IPS-11a (cell line): ENCODE data around the gene VDAC1.
"Not testable (repeated sequence)": the region's sequence is repeated elsewhere in the genome, so short reads cannot be mapped to it uniquely, and the experiment has no call there.

Source experiments
- H3K4me3 ChIP-seq: one replicate; pipeline ENCODE4 v1.5.1; 2013; ENCODE audit warnings: low read depth, low read length, control low read depth

VDAC1 gene

GRCh38 chr5:133942614-133943474 lies 61.9 kb downstream of the VDAC1 start:
- no peak overlapping the region for H3K4me3 ChIP-seq

GRCh38 chr5:133941456-133942196 lies 63.1 kb downstream of the VDAC1 start:
- no peak overlapping the region for H3K4me3 ChIP-seq

DNA sequence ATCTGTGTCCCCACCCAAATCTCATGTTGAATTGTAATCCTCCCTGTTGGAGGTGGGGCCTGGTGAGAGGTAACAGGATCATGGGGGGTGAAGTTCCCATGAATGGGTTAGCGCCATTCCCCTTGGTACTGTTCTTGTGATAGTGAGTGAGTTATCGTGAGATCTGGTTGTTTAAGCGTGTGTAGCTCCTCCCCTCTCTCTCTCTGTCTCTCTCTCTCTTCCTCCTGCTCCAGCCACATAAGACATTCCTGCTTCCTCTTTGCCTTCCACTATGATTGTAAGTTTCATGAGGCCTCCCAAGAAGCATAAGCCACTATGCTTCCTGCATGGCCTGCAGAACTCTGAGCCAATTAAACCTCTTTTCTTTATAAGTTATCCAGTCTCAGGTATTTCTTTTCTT lies 65.1 kb downstream of the VDAC1 start:
- H3K4me3 ChIP-seq: no peak overlapping the region

GRCh38 chr5:133938929-133939328 lies 65.8 kb downstream of the VDAC1 start:
- no peak overlapping the region for H3K4me3 ChIP-seq

GRCh38 chr5:133938039-133938821 lies 66.5 kb downstream of the VDAC1 start:
- H3K4me3 ChIP-seq: no peak overlapping the region

DNA sequence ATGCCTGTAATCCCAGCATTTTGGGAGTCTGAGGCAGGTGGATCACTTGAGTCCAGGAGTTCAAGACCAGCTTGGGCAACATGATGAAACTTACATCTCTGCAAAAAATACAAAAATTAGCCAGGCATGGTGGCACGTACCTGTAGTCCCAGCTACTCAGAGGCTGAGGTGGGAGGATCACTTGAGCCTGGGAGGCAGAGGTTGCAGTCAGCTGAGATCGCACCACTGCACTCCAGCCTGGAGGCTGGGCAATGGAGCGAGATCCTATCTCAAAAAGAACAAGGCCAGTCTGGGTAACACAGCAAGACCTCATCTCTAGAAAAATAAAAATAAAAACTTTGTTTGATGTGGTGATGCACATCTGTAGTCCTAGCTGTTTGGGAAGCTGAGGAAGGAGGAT lies 67.1 kb downstream of the VDAC1 start:
- H3K4me3 ChIP-seq: not testable (repeated sequence)

DNA sequence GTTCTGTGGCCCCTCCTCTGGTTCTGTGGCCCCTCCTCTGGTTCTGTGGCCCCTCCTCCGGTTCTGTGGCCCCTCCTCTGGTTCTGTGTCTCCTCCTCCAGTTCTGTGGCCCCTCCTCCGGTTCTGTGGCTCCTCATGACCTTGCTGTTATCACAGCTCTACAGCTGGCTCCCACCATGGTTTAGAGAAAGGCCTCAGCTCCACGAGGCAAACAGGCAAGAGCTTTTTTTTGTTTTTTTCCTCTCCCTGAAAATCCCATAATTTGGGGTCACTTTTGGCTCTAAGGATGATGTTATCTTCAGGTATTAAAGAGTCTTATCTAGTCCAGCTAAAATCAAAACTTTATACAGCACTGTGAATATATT lies 68.1 kb downstream of the VDAC1 start:
- no peak overlapping the region for H3K4me3 ChIP-seq

GRCh38 chr5:133935991-133936650 lies 68.7 kb downstream of the VDAC1 start:
- H3K4me3 ChIP-seq: not testable (repeated sequence)

DNA sequence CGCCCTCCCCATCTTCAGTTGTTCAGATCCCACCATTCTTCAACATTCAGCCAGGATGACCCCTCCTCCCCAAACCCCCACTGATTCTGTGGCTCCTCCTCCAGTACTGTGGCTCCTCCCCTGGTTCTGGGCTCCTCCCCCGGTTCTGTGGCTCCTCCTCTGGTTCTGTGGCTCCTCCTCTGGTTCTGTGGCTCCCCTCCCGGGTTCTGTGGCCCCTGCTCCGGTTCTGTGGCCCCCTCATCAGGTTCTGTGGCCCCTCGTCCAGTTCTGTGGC lies 69.2 kb downstream of the VDAC1 start:
- no peak overlapping the region for H3K4me3 ChIP-seq

- no peak overlapping the region for H3K4me3 ChIP-seq
These were observed 69.7 kb downstream of the VDAC1 start for GRCh38 chr5:133934822-133935666.

GRCh38 chr5:133934311-133934710 lies 70.5 kb downstream of the VDAC1 start:
- H3K4me3 ChIP-seq: no peak overlapping the region

DNA sequence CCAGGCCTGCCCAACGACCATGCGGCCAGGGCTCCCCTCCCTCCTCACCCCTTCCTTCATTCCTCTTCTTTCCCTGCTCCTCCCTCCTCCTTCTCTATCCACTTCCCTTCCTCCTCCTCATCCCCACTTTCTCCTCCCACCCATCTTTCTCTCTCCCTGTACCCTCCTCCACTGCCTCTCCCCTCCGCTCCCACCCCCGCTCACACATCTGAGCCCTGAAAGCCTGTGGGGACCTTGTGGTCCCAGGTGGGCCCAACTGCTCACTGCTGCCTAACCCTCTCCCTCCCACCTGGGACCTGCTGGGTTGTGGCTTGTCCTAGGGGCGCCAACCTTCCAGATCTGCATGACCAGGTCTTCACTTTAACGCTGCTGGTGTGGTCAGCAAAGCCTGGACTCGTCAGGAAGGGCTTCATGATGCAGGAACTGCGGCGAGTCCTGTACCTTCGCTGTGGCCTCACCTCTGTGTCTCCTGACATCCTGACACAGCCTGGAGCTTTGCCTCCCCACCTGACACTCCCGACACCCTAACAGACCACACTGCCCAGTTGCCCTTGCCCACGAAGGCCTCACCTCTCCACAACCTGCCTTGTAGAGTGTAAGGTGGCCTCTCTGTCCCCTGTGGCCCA lies 71.0 kb downstream of the VDAC1 start:
- H3K4me3 ChIP-seq: no peak overlapping the region

GRCh38 chr5:133933169-133933509 lies 71.6 kb downstream of the VDAC1 start:
- H3K4me3 ChIP-seq: no peak overlapping the region

GRCh38 chr5:133932441-133933168 lies 72.2 kb downstream of the VDAC1 start:
- H3K4me3 ChIP-seq: no peak overlapping the region

- H3K4me3 ChIP-seq: no peak overlapping the region
These were observed 73.2 kb downstream of the VDAC1 start for GRCh38 chr5:133931546-133931945.

GRCh38 chr5:133930813-133931090 lies 74.0 kb downstream of the VDAC1 start:
- no peak overlapping the region for H3K4me3 ChIP-seq

DNA sequence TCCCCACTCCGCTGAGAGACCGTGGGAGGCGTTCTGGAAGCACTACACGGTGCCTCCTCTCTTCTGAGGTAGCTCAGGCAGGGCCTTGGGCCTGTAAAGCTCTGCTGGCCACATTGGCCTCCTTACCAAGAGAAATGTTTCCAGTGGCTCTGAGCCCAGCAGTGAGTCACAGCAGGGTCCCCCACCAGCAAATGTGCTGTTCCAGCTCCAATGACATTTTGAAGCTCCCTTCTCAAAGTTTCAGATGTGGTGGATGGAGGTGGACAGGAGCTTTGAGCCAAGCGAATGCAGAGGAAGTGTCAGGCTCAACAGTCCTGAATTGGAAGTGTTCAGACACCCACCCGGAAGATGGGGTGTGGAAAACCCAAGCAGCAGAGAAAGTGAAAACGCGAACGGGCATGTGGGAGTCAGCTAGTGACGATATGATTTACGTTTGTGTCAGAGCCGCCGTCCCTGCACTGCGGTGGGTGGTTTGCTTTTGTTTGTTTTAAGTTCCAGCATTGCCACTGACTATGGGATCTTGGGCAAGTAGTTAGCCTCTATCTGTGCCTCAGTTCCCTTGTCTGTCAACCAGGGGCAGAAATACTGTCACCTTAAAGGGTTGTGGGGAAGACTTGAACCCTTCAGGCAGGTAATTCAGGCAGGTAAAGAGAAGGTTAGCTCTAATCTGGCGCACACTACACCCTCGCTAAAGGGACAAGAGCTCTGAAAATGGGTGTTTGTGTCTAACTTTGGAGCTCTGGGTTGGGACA lies 74.5 kb downstream of the VDAC1 start:
- H3K4me3 ChIP-seq: no peak overlapping the region

- H3K4me3 ChIP-seq: no peak overlapping the region
These were observed 76.0 kb downstream of the VDAC1 start for GRCh38 chr5:133928587-133929393.
